HG02678 (cell line): ENCODE results near the gene PDHA2.
"Not testable (repeated sequence)": the region's sequence is repeated elsewhere in the genome, so short reads cannot be mapped to it uniquely, and the experiment has no call there.

ENCODE experiments used
- ATAC-seq: cut with Tn5 transposase; IDR thresholded peaks from one replicate; pipeline ENCODE4 v1.9.1; 2021; ENCODE audit warnings: mild to moderate bottlenecking, moderate library complexity; ENCODE audit not compliant: unreplicated experiment

The PDHA2 gene

DNA sequence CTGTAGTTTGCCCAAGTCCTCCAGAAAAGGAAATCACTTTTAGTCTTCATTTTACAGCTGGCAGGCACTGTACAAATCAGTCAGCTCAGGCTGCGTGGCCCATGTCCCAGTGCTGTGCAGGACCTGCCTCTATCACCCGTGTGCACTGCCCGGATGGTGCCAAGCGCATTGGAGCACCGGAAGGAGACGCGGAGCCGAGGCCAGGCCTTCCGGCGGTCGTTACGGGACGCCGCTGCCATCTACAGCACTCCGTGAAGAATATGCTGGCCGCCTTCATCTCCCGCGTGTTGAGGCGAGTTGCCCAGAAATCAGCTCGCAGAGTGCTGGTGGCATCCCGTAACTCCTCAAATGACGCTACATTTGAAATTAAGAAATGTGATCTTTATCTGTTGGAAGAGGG is at the start of gene PDHA2:
PDHA2 (plus strand) TSS at position 203 of the 400 bp plus-strand sequence; CDS start at position 261, 58 bp downstream.
- no peak for ATAC-seq

DNA sequence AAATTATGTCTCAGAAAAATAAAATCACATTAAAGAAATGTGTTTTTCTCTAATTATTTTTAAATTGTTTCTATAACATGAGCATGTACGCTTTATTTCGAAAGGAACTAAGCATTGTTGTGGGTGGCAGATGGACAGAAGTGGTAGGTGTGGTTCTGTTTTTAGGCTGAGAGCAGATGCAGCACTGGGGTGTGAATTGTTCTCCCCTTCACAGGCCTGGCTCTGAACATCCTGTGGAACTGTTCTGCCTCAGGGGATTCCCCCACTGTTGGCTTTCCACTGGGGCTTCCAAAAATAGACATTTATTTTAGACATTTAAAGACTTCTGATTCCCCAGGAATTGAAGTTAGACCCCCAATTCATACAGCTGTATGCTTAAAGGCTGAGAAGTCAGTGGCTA is 41.9 kb upstream of the PDHA2 start:
- ATAC-seq = no peak

DNA sequence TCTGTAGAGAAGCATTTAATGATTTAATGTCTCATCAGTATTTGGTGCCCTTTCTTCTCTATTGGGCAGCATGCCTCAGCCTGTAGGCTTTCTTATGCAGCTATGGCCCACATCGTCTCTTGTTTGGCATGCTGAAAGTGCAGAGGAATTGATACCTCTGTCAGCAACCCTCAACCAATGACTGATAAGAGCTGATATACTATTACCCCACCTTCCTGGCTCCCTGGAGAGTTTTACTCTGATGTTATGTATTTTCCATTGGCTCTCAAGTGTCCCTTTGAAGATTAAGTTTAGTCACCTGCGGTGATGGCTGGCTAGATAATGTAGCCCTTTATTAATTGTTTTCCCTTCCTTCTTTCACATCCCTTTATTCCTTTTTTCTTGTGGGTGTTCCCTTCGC is 41.2 kb upstream of the PDHA2 start:
- ATAC-seq = no peak

DNA sequence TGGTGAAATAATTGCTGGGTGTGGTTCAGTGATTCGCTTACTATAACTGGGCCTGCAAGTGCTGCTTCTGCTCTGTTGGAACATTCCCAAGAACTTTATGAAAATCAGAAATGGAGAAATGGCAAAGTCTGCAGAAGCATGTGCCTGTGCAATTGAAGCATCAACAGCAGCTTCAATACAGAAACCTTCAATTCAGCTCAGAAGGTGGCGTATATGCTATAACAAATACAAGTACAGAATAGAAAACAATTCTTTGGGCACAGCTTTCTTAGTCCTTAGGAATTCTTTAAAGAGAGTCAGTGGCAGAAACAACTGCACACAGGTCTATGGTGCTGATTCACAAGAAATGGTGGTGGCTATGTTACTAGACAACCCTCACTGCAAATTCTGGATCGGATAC is 18.0 kb upstream of the PDHA2 start:
- no peak for ATAC-seq

DNA sequence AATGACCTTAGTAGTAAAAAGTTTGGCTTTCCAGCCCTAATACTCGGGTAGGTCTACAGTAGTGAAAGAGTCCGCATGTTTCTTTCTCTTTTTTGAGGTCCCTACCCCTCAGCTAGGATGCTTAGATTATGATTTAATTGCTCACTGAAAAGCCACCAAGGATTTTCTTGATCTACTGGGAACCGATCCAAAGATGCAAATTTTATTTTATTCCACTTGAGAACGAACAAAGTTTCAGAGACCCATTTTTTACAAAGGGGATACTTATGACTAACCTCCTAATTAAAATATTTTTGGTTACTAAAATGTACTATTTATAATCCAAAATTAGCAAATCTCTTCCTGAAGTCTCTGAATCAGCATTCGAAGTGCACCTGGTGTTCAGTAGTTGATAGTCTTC is 14.3 kb upstream of the PDHA2 start:
- ATAC-seq = no peak

DNA sequence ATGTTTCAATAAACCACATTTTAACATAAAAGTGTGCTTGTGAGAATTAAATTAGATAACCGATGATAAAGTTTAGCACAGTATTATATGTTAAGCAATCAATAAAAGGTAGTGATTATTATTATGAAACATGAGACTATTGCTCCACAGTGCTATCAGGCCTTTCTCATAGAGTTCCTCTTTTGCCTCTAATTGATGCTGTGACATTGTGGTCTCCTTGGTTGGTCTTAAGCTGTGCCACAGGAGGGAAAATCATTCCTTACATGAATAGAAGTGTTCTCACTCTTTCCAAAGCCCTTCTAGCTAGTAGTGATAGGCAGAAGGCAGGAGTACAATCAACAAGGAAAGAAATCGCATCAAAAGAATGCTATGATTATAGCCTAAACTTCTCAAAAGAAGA is 9.2 kb upstream of the PDHA2 start:
- ATAC-seq = no peak

DNA sequence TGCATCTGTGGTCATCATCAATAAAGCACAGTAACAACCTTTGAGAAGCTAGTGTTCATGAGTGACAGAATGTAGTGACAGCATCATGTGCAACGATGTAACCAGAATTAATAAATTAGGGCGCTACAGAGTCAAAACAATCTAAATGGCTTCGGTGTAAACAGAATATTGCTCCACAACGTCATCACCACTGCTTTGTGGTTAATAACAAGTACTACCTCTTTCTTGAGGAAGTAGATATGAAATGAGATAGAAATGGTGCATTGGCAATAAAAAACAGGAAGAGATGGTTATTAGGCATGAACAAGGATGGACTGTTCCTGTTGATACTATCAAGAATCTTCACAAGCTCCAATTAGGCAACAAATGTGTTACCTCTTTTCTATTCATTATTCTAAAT is 8.7 kb upstream of the PDHA2 start:
- ATAC-seq = no peak

DNA sequence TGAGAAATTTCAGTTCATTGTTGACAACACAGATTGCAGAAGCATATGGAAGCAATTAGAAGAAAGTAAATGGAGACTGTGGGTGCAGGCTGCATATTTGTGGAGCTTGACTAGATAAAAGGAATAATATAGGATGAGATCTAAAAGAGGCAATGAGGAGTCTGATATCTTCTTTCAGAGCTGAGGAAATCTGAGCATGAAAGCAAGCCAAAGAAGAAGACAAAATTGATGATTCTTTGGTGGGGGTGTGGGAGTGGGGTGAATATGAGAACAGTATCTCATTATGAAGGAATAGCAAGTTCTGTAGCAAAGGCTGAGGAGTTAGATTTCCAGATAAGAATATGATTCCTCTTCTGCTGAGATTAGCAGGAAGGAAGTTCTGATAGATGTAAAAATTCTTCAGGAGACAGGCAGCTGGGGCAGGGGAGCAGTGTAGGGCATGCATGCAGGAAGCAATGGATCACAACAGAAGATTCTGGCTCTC is 6.1 kb upstream of the PDHA2 start:
- no peak for ATAC-seq

DNA sequence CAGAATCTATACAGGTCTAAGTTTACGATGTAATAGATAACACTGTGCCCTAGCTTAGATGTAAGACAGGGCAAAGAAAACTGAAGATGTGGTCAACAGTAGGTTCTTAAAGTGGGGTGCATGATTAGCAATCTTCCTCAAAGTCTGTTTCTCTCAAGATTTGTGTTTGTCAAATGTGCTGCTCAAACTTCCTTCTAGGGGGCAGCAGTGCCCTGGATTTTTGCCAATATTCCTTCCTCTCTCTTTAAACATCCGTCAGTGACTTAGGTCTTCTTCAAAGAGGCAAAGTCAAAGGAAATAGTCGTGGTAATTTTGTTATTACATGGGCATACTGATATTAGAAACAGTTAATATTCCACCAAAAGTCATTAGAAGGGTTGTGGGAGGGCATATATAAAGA is 4.2 kb upstream of the PDHA2 start:
- ATAC-seq = no peak

DNA sequence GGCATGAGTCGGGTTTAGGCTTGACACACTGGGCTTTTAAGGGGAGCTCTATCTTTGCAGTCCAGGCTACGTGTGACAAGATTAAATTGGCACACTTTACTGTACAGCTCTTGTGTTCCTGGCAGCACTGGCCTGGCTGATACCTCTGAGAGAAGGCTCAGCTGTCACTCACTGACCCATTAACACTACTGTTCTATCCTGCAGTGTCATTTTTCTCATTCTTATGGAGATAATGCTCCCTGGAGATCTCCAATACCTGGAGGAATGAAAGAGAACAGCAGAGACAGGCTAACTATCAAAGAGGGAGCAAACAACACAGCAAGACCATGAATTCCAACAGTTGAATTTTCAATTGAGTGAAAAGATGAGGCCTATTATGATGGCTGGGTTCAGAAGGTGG is 1.7 kb upstream of the PDHA2 start:
- ATAC-seq = no peak

DNA sequence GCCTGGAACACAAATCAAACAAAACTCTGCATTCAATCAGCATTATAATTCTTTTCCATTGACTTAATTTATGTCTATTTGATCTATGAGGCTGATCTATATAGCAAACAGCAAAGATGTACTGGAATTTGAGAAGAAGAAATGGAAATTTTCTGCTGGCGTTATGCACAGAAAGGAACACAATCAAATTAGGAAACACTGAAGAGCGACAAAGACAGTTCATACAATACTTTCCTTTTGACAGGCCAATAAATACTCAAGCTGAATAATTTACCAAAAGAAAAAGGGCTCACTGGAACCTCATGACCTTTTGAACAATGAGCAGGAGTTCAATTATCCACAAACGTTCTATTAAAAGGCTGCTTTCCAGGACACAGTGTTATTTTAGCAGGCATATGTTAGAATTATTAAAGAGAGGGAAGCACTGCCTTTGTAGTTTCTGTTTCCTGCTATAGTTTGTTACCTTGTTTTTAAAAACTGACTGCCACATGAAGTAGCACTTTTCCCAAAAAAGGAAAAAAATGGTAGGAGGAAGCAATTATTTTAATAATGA is 8.1 kb downstream of the PDHA2 start:
- no peak for ATAC-seq

DNA sequence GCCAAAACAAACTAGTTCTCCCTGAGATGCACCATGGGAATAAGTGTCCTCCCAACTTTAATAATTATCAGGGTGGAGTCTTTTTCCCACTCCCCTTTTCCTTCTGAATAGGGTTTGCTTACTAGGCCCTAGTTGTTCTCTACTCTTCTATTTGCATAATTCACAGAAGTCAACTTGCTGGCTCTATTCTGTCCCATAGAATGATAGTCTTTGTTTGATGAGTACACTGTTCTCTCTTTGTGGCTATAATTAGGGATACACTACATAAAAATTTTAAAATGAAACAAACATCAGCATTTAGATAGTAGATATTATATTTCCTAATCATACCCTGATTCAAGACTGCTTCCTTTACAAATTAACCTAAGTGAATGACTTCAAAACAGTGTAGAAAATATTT is 10.3 kb downstream of the PDHA2 start:
- ATAC-seq = no peak

DNA sequence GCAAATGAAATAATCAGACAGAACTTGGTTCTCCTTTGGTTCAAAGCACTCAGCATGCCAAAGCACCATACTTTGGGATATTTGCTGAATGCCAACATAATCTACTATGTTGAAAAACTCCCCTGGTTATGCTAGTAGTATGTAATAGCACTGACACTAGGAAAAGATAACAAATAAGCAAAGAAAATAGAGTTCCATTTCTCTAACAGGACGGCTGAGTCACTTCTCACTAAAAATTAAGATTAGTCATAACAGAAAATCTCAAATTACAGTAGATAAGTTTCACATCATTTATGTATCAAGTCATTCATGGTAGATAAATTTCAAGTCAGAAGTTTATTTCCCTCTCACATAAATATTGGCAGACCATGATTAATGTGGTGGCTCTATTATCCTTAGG is 17.9 kb downstream of the PDHA2 start:
- ATAC-seq = no peak

DNA sequence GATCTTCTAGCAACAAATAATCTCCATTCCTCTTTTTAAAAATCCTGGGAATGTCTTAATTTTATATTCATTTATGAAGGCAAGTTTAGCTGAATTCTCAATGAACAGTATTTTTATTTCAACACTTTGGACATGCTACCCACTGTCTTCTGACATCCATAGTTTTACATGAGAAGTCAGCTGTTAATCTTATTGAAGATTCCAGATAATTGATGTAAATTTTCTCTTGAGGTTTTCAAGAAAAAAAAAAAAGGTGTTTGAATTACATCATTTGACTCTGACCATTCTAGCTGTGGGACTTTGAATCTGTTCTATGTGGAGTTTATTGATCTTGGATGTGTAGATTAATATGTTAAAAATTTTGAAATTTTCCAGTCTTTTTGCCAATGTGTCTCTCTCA is 28.0 kb downstream of the PDHA2 start:
- ATAC-seq = no peak

DNA sequence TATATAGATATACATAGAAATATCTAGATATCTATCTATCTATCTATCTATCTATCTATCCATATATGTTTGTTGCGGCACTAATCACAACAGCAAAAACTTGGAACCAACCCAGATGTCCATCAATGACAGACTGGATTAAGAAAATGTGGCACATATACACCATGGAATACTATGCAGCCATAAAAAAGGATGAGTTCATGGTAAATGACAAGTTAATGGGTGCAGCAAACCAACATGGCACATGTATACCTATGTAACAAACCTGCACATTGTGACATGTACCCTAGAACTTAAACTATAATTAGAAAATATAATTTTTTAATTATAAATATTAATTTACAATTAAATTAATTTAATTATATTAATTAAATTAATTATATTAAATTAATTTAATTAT is 29.5 kb downstream of the PDHA2 start:
- ATAC-seq = not testable (repeated sequence)

DNA sequence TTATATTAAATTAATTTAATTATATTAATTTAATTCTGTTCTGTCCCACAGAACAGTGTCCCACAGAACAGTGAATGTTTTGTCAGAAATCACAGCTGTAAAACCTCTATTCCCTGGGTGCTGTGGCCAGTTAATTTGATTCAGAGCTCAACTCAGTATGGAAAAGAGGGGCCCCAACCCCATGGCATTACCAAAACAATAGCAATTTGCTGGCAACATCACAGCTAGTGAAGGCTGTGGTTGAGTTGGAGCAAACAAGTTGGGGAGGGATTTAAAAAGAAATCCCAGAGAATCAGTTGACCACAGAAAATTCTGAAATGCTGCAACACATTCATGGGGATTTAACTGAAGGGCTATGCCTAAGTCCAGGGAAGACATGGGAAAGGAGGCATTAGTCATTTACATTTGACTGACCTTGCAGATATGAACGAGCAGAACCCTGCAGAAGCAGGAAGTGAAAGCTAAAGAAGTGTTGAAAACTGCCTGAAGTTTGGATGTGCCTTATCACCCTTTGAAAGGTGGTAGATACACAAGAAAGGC is 30.1 kb downstream of the PDHA2 start:
- ATAC-seq = no peak

DNA sequence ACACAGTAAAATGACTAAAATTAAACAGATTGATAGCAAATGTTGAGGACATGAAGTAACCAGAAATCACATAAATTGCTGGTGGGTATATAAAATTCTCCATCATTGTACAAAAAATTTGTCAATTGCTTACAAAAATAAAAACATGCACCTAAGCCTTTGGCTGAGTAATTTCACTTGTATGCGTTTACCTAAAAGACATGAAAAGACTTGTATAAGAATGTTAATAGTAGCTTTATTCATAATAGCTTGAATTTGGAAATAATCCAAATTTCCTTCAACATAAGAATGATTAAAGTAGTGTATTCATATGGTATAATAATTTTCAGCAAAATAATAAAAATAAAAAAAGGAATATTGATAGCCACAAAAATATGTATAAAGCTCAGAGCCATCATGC is 37.7 kb downstream of the PDHA2 start:
- no peak for ATAC-seq

DNA sequence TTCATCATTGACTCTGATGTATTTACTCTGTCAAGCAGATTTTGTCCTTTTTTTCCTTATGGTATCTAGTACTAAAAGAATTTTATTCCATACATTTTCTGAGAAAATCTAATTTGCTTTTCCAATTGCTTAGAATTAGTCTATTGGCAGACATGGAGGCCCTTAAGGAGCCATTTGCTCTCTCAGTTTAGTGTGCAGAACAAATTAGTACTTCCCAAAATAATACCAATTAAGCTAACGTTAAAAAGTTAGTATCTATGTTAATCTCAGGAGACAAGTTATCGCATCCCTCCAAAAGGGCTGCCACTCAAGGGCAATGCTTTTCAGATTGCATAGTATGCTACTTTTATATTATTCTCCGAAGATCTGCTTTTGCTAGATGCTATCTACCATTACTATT is 47.7 kb downstream of the PDHA2 start:
- no peak for ATAC-seq

DNA sequence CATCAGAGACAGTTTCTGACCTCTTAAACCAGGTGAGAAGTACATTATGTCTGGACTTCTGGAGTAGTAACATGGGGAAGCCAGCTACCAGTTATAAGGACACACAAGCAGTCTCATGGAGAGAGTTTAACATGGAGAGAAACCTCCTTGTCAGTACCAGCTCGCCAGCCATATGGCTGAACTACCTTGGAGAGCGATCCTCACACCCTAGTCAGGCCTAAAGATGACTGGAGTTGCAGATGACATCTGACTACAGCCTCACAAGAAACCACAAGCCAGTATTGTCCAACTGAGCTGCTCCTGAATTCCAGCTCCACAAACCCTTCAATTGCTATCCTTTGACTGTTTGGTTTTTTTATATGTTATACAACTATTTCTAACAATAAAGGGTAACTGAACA is 49.8 kb downstream of the PDHA2 start:
- ATAC-seq = no peak
